Spleen (tissue), 7 donors: ENCODE measurements around the gene GOLT1A.

Experiments
- CTCF ChIP-seq, 11 experiments: fragments of 200-600 bp in 7 of 11; fragments of 450-650 bp in 4 of 11; sonication (generic) in 4 of 11; IDR thresholded peaks in 8 of 11; conservative IDR thresholded peaks in 3 of 11; 1 replicate in 7 of 11; 2 replicates in 4 of 11; pipeline versions ENCODE4 v1.4.0 to v1.8.0; 2016 to 2021; ENCODE audit warnings: antibody characterized with exemption in 11 of 11, inconsistent platforms in 4 of 11, mild to moderate bottlenecking in 1 of 11
- POLR2A ChIP-seq, 3 donors: fragments of 450-650 bp; IDR thresholded peaks; one replicate each; pipeline ENCODE4 v1.5.1; 2017; ENCODE audit warnings: antibody characterized with exemption in 3 of 3, mild to moderate bottlenecking in 1 of 3
- donor health status: DM: no; HTN: no; CAD: no; lungs with moderate emphysema.
- donor health status: DM: no; HTN: no; CAD: no.
- donor health status: DM: no; HTN: no; CAD: no.

- TF ChIP-seq POLR2A (IDR thresholded peaks at IDR 0.05) = no peak
- TF ChIP-seq CTCF (IDR thresholded peaks at IDR 0.05 in 8 of 11, conservative IDR thresholded peaks at IDR 0.05 in 3 of 11) = no peak
These were observed 37.7 kb downstream of the GOLT1A start for GRCh38 chr1:204176049-204176448.
